Fibroblast of the aortic adventitia (primary cell): Measurements from ENCODE around the gene IL1RAPL1. TPM values are rescaled to one million over a fixed set of nuclear protein-coding genes. Genes with fewer than 3 reads are reported as not detected.

ENCODE experiments used
- DNase-seq: peaks from one replicate; pipeline ENCODE4 v3.0.0-alpha.2; 2010; ENCODE audit warnings: low read depth
- H3K4me3 ChIP-seq: 2 replicates; pipeline ENCODE4 v1.5.1; 2011; ENCODE audit warnings: low read depth, mild to moderate bottlenecking, control low read depth, low read length, moderate library complexity
- total RNA-seq: library from RNA; depleted of rRNA; stranded (reverse); fragments of >200 nt; gene quantifications from 2 replicates; pipeline ENCODE4 v1.2.3, GENCODE V29; 2012; ENCODE audit warnings: low replicate concordance
- TF ChIP-seq, protein P1 (sequence below): IDR thresholded peaks from 2 replicates; pipeline ENCODE4 v1.5.1; 2011; ENCODE audit warnings: mild to moderate bottlenecking, low read length, control low read depth, inconsistent platforms; ENCODE audit not compliant: insufficient read depth

The IL1RAPL1 gene
- total RNA-seq, 1 donor = 7.1 TPM

DNA sequence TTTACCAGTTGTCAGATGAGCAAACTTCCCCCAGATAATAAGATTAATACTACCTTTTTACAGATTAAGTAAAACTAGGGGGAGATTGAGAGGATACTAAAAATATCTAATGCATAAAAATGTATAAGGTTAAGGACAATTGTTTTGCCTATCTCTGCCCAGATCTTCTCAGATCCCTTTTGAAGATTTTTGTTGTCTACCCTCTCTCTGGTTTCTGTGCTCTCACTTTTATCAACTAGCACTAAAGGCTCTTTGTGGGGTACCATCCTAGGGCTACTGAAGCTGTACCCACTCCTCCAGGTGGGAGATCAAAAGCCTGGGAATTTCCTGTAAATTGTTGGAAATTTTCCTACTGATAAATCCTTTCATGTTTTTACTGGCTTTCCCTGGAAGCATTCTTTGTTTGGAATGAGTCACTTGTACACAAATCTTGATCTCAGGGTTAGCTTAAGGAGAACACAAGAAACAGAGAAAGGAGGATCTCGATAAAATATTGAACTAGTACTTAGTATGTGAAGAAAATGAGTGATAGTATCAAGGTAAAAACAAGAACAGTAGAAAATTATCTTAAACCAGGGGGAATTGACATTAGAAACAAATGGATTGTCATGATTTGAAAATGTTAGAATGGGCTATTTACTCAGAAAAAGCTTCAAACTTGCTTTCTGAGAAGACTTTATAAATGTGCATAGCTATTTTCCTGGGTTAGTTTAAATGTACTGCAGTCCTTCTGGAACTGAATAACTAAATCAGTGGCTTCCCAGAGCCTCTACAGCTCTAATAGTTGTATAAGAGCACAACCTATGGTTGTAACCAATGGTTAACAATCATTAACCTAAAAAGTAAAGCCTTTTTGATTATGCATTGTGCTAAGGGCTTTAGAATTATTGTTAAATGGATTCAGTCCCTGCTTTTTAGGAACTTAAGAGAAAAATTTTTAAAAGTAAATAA, 948.2 kb downstream of the IL1RAPL1 start:
- peak; percentile 28 for DNase-seq
- no peak overlapping the region for H3K4me3 ChIP-seq
- TF ChIP-seq, protein P1, sequence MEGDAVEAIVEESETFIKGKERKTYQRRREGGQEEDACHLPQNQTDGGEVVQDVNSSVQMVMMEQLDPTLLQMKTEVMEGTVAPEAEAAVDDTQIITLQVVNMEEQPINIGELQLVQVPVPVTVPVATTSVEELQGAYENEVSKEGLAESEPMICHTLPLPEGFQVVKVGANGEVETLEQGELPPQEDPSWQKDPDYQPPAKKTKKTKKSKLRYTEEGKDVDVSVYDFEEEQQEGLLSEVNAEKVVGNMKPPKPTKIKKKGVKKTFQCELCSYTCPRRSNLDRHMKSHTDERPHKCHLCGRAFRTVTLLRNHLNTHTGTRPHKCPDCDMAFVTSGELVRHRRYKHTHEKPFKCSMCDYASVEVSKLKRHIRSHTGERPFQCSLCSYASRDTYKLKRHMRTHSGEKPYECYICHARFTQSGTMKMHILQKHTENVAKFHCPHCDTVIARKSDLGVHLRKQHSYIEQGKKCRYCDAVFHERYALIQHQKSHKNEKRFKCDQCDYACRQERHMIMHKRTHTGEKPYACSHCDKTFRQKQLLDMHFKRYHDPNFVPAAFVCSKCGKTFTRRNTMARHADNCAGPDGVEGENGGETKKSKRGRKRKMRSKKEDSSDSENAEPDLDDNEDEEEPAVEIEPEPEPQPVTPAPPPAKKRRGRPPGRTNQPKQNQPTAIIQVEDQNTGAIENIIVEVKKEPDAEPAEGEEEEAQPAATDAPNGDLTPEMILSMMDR = no peak

DNA sequence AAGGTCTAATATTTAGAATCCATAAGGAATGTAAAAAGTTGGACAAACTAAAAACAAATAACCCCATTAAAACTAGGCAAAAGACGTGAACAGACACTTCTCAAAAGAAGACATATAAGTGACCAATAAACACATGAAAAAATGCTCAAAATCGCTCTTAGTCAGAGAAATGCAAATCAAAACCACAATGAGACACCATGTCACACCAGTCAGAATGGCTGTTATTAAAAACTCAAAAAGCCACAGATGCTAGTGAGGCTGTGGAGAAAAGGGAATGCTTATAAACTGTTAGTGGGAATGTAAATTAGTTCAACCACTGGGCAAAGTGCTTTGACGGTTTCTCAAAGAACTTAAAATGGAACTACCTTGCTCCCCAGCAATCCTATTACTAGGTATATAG, 953.8 kb downstream of the IL1RAPL1 start:
- no peak overlapping the region for H3K4me3 ChIP-seq
- no peak for DNase-seq
- TF ChIP-seq, protein P1 = no peak

DNA sequence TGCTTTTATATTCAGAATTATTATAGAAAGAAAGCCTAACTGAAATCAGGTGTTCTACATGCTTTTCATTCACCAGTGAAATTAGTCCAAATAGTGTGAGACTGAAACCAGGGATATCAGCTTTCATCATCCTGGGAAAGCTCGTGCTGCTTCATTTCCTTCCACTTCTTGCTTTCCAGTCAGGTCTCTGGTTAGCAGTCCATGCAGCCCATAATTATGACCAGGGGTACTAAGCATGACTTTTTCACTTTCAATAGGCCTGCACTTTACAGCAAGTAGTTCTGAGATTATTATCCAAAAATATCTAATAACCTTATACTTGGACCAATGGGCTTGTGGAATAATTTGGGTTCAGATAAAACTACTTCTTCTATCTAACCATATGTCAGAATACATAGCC, 954.9 kb downstream of the IL1RAPL1 start:
- no peak for DNase-seq
- TF ChIP-seq, protein P1 = no peak
- H3K4me3 ChIP-seq = no peak overlapping the region

DNA sequence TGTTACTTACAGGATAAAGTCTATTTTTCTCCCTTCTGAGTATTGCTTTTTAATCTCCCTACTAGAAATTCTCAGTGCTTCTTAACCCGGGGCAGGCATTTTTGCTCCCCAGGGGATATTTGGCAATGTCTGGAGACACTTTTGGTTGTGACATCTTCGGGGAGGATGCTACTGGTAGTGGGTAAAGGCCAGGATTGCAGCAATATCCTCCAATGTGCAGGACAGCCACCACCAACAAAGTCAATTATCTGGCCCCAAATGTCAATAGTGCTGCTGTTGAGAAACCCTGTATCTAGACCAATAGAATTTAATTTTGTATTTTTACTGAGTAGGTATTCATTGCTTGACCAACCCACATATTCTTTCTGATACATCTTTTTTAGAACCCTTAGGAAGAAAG, 958.6 kb downstream of the IL1RAPL1 start:
- no peak for DNase-seq
- no peak overlapping the region for H3K4me3 ChIP-seq

DNA sequence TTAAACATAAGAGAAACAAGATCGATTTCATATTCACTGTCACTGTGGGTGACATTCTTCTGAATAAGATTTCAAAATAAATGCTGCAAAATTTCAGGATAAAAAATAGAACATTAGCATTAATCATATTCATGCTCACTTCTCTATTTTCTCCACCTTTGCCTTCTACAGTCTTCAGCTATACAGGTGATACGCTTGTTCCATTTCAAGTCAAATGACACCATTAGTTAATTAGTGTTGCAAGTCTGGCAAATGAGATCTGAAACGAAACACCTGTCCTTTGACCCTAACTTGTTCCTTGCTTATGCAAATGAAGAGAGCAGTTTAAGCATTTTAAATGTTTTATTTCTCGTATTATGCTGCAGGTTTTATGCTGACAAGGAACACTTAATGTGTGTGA, 960.6 kb downstream of the IL1RAPL1 start:
- no peak for DNase-seq
- no peak overlapping the region for H3K4me3 ChIP-seq
- TF ChIP-seq, protein P1 = no peak

More for the DNA sequence above, 958.6 kb downstream of the IL1RAPL1 start:
- TF ChIP-seq, protein P1 = no peak

DNA sequence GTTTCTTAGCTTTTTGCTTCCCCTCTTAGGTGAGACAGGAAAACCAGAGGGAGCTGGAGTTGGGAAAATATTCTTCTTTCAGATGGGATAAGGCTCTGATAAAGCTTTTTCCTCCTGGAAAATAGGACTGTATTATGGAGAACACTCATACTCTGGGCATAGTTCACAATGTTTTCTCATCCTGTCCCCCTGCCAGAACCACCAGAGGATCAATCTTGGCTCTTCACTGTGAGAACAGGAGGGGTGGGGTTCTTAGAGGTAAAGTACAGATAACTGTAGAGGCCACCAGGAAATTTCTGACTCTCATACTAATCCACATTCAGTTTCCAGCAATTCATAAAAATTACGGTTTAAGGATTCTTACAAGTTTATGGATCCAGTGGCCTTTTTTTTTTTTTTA, 966.3 kb downstream of the IL1RAPL1 start:
- TF ChIP-seq, protein P1 = no peak
- DNase-seq = peak; percentile 51

More for the DNA sequence above, 966.3 kb downstream of the IL1RAPL1 start:
- H3K4me3 ChIP-seq = no peak overlapping the region
